ENCODE results near the gene RERE.

RERE gene

GRCh38 chr1:8684590-8684989, 132.8 kb downstream of the RERE start:
- no peak for DNase-seq

- no peak for DNase-seq
Measured at GRCh38 chr1:8682573-8682972, 134.9 kb downstream of the RERE start.

- no peak for DNase-seq
Measured at GRCh38 chr1:8681911-8682310, 135.5 kb downstream of the RERE start.

- no peak for DNase-seq
Measured at GRCh38 chr1:8680664-8681650, 136.5 kb downstream of the RERE start.

- DNase-seq: no peak
Measured at GRCh38 chr1:8679929-8680663, 137.3 kb downstream of the RERE start.

GRCh38 chr1:8679395-8679800, 138.0 kb downstream of the RERE start:
- DNase-seq: no peak

GRCh38 chr1:8678673-8679394, 138.6 kb downstream of the RERE start:
- no peak for DNase-seq

GRCh38 chr1:8677782-8678181, 139.7 kb downstream of the RERE start:
- no peak for DNase-seq

- DNase-seq: no peak
Measured at GRCh38 chr1:8676813-8677212, 140.6 kb downstream of the RERE start.

- DNase-seq: no peak
Measured at GRCh38 chr1:8676072-8676471, 141.4 kb downstream of the RERE start.

GRCh38 chr1:8674912-8675311, 142.5 kb downstream of the RERE start:
- DNase-seq: no peak

- no peak for DNase-seq
Measured at GRCh38 chr1:8674481-8674880, 143.0 kb downstream of the RERE start.

- peak; percentile 72 for DNase-seq
Measured at GRCh38 chr1:8671306-8671917, 146.0 kb downstream of the RERE start.

GRCh38 chr1:8670371-8670818, 147.0 kb downstream of the RERE start:
- DNase-seq: no peak

- no peak for DNase-seq
Measured at GRCh38 chr1:8669606-8670335, 147.7 kb downstream of the RERE start.

- no peak for DNase-seq
Measured at GRCh38 chr1:8667869-8668594, 149.4 kb downstream of the RERE start.

GRCh38 chr1:8666389-8667167, 150.9 kb downstream of the RERE start:
- DNase-seq: peak; percentile 45

- DNase-seq: no peak
Measured at GRCh38 chr1:8665833-8666232, 151.6 kb downstream of the RERE start.

GRCh38 chr1:8664887-8665286, 152.6 kb downstream of the RERE start:
- no peak for DNase-seq

GRCh38 chr1:8663915-8664329, 153.5 kb downstream of the RERE start:
- no peak for DNase-seq

Data from NCI-H510A (cell line).